ENCODE results near the gene PRKCH. TPM values are rescaled to one million over a fixed set of nuclear protein-coding genes. Genes with fewer than 3 reads are reported as not detected.

PRKCH gene
- polyA plus RNA-seq (2012; ENCODE audit: insufficient read depth, insufficient read length) = 57.4 TPM

DNA sequence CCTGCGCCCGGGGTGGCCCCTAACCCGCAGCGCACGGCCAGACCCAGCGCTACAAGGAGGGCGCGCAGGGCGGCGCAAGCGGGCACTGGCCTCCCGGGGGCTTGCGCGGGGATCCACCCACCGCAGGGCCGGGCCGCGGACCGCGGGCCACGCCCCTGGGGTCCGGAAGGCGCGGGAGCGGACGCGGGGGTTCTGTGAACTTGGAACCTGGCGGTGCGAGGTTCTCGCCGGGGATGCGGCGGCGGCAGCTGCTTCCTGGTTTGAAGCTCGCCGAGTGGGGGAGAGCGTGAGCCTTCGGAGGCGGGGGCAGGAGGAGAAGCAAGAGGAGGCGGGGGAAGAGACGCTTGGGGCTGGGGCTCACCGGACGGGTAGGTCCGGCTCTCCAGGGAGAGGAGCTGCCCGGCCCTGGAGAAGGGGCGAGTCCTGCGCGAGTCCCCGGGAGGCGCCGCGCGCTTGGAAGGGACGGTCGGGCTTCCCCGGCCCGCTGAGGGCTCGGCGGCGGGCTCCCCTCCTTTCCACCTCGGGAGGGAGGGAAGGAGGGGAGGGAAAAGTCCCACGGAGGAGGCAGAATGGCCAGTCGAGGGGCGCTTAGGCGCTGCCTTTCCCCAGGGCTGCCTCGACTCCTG, at the start of gene PRKCH:
PRKCH (plus strand) TSS at position 195 of the 626 bp plus-strand sequence. CDS start 523 bp downstream, outside the sequence.
- DNase-seq (ENCODE audit: low read depth, low spot score) = peak; percentile 76
- H3K4me3 ChIP-seq (ENCODE audit: low read length) = peak within 1 kb of the TSS; percentile 91

GRCh38 chr14:61277232-61277631, 44.1 kb upstream of the PRKCH start:
- DNase-seq (ENCODE audit: low read depth, low spot score) = no peak
- H3K4me3 ChIP-seq (ENCODE audit: low read length) = no peak overlapping the region

DNA sequence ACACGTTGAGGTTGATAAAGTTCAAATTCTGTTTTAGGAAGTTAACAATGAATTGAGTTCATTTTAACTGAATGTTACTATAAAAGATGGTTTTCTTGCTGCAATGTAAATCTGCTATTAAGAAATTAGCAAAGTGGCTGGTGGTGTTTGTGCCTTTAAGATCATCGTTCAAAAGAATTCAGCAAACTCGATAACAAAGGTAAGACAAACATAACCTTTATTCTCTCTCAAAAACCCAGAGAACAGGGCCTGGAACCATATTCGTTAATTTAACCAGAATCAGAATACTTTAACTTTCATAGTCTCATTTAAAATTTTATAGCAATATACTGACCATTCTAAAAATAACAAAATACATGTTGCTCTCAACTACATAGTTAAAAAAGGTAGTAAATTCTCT, 43.6 kb upstream of the PRKCH start:
- no peak overlapping the region for H3K4me3 ChIP-seq (ENCODE audit: low read length)

GRCh38 chr14:61279082-61279481, 42.3 kb upstream of the PRKCH start:
- H3K4me3 ChIP-seq (ENCODE audit: low read length) = no peak overlapping the region
- no peak for DNase-seq (ENCODE audit: low read depth, low spot score)

More for the DNA sequence above, 43.6 kb upstream of the PRKCH start:
- DNase-seq (ENCODE audit: low read depth, low spot score) = no peak

DNA sequence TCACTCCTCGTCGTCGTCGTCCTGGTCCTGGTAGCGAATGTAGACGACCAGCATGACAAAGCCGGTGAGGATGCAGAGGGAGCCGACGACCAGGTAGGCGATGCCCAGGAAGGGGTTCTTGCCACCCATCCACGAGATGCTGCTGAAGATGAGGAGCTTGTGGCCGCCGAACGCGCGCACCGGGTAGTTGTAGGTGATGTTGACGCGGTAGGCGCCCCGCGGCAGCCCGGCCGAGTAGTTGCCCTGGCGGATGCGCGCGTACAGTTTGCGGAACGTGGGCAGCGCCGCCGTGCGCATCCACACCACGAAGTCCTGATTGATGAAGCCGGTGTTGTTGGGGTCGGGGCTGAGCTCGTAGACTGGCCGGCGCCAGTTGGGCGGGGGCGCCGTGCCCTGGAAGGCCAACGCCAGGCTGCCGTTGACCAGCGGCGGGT, 41.3 kb upstream of the PRKCH start:
- no peak overlapping the region for H3K4me3 ChIP-seq (ENCODE audit: low read length)
- DNase-seq (ENCODE audit: low read depth, low spot score) = no peak

DNA sequence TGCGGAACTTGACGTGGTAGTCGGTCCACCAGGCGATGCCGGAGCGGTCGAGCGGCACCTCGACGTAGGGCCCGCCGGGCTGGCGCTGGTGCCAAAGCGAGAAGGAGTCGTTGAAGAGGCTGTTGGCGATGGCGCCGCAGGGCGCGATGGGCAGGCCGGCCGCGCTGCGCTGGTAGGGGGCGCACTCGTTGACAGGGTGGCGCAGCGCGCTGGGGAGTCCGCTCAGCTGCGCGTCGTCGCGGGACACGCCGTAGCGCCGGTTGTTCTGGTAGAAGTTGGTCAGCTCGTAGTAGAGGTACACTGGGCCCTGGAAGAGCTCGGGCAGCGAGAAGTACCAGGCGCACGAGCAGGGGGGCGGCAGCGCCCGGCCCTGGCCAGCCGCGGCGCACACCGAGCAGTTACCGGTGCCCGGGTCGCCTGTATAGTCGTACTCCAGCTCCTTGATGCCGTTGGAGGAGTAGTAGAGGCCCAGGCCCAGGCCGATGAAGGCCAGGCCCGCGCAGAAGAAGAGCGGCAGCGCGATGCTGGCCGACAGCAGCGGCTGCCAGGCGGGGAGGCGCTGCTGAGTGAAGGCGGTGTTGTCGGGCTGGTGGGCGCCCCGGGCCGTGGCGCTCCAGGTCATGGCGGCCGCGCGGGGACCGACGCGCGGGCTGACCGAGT, 40.7 kb upstream of the PRKCH start:
- no peak overlapping the region for H3K4me3 ChIP-seq (ENCODE audit: low read length)
- DNase-seq (ENCODE audit: low read depth, low spot score) = no peak

GRCh38 chr14:61281186-61281947, 40.0 kb upstream of the PRKCH start, which contains the start of gene TMEM30B:
Gene TMEM30B, minus strand, starts transcription at chr14:61281338. Its CDS starts 191 bp downstream, at chr14:61281147.
- DNase-seq (ENCODE audit: low read depth, low spot score) = no peak
- H3K4me3 ChIP-seq (ENCODE audit: low read length) = no peak within 1 kb of the TSS

DNA sequence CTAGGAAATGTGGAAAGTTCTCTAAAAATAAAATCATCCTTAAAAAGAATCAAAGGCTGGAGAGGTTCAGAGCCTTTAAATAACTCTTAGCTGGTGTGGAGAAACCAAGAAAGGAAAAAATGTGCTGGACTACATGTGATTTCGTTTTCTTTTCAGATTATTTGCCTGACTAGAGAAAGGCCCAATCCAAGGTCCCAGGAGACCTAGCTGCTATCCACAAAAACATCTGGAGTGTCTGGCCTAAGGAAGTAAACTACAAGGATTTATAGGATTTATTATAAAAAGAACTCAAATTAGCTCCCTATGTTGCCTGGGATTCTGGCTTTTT, 39.5 kb upstream of the PRKCH start:
- DNase-seq (ENCODE audit: low read depth, low spot score) = no peak
- no peak overlapping the region for H3K4me3 ChIP-seq (ENCODE audit: low read length)

- H3K4me3 ChIP-seq (ENCODE audit: low read length) = no peak overlapping the region
- no peak for DNase-seq (ENCODE audit: low read depth, low spot score)
These were observed 38.6 kb upstream of the PRKCH start for GRCh38 chr14:61282746-61283145.

DNA sequence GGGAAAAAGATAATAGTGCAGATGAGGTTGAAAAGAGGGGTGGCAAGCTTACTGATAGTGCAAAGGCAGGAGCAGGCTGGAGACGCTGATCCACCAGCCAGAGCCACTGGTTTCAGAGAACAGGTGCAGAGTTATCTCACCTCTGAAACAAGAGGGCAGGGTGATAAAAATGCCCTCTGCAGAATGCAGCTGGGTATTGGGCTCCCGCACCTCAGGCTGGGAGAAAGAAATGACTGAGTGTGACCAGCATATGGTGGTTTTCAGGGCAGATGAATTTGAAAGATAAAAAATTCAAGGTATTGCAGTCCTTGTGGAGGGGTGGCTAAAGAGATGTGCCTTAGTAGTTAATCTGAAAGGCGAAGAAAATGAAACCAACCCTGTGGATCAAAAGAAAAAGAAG, 37.4 kb upstream of the PRKCH start:
- no peak overlapping the region; the same call in 1 of the 2 replicates for H3K4me3 ChIP-seq (ENCODE audit: low read length)
- peak; percentile 41 for DNase-seq (ENCODE audit: low read depth, low spot score)

DNA sequence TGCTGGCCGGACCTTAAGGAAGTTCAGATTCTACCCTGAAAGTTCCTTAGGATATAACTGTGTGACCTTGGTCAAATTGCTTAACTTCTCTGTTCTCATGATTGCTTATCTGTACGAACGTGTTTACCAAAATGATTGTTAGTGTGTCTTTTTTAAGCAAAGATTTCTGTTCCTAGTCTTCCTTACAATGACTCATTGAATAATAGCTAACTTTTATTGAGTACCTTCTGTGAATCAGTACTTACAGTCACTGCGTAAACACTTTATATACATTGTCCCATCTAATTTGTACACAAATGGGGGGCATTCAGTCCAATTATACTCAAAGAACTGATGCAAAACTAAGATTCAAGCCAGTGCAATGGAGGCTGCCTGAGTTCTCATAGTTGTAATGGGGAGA, 36.0 kb upstream of the PRKCH start:
- no peak overlapping the region for H3K4me3 ChIP-seq (ENCODE audit: low read length)
- DNase-seq (ENCODE audit: low read depth, low spot score) = no peak

DNA sequence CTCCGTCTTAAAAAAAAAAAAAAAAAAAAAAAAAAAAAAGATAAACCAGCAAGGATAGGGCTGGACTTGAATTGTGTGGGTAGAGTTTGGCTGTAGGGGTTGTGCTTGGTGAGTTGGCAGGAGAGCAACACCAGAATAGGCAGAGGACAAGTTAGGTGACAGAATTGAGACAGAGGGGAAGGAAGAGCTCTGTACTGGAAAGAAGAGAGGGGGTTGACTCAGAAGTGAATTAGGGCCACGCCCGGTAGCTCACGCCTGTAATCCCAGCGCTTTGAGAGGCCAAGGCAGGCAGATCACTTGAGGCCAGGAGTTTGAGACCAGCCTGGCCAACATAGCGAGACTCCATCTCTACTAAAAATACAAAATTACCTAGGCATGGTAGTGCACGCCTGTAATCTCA, 34.2 kb upstream of the PRKCH start:
- no peak for DNase-seq (ENCODE audit: low read depth, low spot score)
- H3K4me3 ChIP-seq (ENCODE audit: low read length) = no peak overlapping the region

DNA sequence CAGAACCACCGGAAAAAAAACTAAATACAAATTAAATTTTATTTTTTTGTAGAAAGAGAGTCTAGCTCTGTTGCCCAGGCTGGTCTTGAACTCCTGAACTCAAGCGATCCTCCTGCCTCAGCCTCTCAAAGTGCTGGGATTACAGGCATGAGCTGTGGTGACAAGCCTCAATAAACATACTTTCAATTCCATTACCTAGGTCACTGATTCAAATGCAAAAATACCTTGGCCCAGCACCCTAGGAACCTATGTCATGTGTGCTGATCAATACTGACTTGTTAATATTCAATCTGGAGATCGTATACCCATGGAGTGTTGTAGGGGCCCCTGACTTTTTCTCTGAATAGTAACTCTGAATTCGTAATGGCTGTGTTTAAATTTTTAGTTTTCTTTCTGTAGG, 33.2 kb upstream of the PRKCH start:
- no peak for DNase-seq (ENCODE audit: low read depth, low spot score)
- H3K4me3 ChIP-seq (ENCODE audit: low read length) = no peak overlapping the region

- H3K4me3 ChIP-seq (ENCODE audit: low read length) = no peak overlapping the region
- DNase-seq (ENCODE audit: low read depth, low spot score) = no peak
These were observed 32.7 kb upstream of the PRKCH start for GRCh38 chr14:61288720-61289119.

DNA sequence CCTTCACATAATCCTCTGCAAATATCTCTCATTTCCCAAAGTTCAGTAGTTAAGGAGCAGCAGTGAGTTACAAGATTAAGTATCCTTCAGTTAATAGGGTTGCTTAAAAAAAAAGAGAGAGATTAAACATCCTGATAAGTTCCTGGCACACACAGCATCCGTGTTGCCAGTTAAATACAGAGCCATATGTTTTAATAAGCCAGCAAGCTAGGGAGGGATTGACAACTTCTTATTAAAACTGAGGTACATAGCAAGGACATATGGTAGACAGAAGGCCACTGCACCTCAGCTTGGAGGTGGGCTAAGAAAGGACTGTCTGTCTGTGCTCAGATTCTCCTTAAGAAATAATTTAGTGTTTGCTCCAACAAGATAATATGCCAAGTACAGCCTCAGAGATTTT, 30.7 kb upstream of the PRKCH start:
- DNase-seq (ENCODE audit: low read depth, low spot score) = no peak
- no peak overlapping the region for H3K4me3 ChIP-seq (ENCODE audit: low read length)

DNA sequence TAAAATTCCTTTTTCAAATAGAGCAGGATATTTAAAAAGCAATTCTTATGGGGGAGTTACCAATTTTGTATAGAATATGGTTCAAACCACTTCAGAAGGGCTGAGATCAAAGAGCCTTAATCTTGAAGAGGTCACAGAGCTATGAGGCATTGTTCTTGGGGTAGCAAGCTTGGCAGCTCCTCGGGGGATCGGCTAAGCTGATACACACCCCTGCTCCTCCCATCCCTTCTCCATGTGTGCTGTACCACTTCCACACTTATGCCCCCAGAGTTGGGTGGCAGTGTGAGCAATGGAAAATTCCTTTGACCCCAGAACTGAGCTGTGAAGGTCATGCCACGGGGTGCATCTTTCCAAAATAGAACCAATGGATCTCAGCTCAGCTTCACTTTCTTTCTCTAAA, 25.2 kb upstream of the PRKCH start:
- H3K4me3 ChIP-seq (ENCODE audit: low read length) = no peak overlapping the region
- DNase-seq (ENCODE audit: low read depth, low spot score) = peak; percentile 32

- no peak overlapping the region for H3K4me3 ChIP-seq (ENCODE audit: low read length)
- DNase-seq (ENCODE audit: low read depth, low spot score) = peak; percentile 65
These were observed 24.5 kb upstream of the PRKCH start for GRCh38 chr14:61296719-61297502.

GRCh38 chr14:61297581-61297980, 23.8 kb upstream of the PRKCH start:
- no peak overlapping the region for H3K4me3 ChIP-seq (ENCODE audit: low read length)
- DNase-seq (ENCODE audit: low read depth, low spot score) = no peak

DNA sequence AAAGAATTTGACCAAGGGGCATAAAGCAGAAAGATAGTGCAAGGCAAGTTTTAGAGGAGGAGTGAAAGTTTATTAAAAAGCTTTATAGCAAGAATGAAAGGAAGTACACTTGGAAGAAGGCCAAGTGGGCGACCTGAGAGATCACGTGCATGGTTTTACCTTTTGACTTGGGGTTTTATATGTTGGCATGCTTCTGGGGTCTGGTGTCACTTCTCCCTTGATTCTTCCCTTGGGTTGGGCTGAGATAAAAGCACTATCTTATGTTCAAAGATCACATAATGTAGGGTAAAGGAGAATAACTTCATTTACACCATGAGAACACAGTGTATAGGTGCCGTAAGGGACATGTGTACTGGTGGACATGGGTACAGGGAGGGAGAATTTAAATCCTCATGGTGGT, 22.6 kb upstream of the PRKCH start:
- no peak overlapping the region for H3K4me3 ChIP-seq (ENCODE audit: low read length)
- peak; percentile 82 for DNase-seq (ENCODE audit: low read depth, low spot score)

Data from Jurkat, Clone E6-1 (cell line).